SU-DHL-6 (cell line): Measurements from ENCODE around the gene R3HDM2.
"Not testable (repeated sequence)": the region's sequence is repeated elsewhere in the genome, so short reads cannot be mapped to it uniquely, and the experiment has no call there.

Experiments used
- H2AFZ ChIP-seq: fragments of 200-600 bp; sonication (generic); 2 replicates; pipeline ENCODE4 v1.6.1; 2014; ENCODE audit warnings: low read depth, mild to moderate bottlenecking, moderate library complexity, mixed read lengths, antibody characterized with exemption, low read length; ENCODE audit not compliant: severe bottlenecking
- H3F3A ChIP-seq: fragments of 200-600 bp; shearing (Covaris generic); 2 replicates; pipeline ENCODE4 v1.6.0; 2016; ENCODE audit warnings: antibody characterized with exemption, mild to moderate bottlenecking; ENCODE audit not compliant: insufficient read depth
- H3K27ac ChIP-seq: fragments of 200-600 bp; sonication (generic); 2 replicates; pipeline ENCODE4 v1.5.1; 2016; ENCODE audit warnings: low read depth, mild to moderate bottlenecking, low read length, moderate library complexity, mixed read lengths
- H3K27me3 ChIP-seq: fragments of 200-600 bp; sonication (generic), shearing (Covaris generic); 2 replicates; pipeline ENCODE4 v1.6.0; 2014; ENCODE audit warnings: mild to moderate bottlenecking, low read length
- H3K36me3 ChIP-seq: fragments of 200-600 bp; sonication (generic); 2 replicates; pipeline ENCODE4 v1.6.1; 2014; ENCODE audit warnings: mild to moderate bottlenecking, low read length, mixed read lengths
- H3K4me2 ChIP-seq: fragments of 300-600, 200-600 bp; shearing (Covaris generic), sonication (generic); 2 replicates; pipeline ENCODE4 v1.6.0; 2014; ENCODE audit warnings: low read length, low read depth, mild to moderate bottlenecking; ENCODE audit not compliant: poor library complexity, severe bottlenecking
- H3K4me3 ChIP-seq: fragments of 200-600 bp; sonication (generic); 2 replicates; pipeline ENCODE4 v1.5.1; 2014; ENCODE audit warnings: antibody characterized with exemption, low read length, mild to moderate bottlenecking, mixed read lengths; ENCODE audit not compliant: insufficient read depth, poor library complexity, severe bottlenecking
- H3K79me2 ChIP-seq: fragments of 200-600 bp; sonication (generic); 2 replicates; pipeline ENCODE4 v1.6.1; 2014; ENCODE audit warnings: mild to moderate bottlenecking, low read length, moderate library complexity; ENCODE audit not compliant: insufficient read depth
- H3K9ac ChIP-seq: fragments of 200-600 bp; sonication (generic); 2 replicates; pipeline ENCODE4 v1.7.0; 2014; ENCODE audit warnings: mild to moderate bottlenecking, low read length
- H3K9me2 ChIP-seq: fragments of 200-600 bp; sonication (generic); replicated peaks from 2 replicates; pipeline ENCODE4 v1.6.1; 2014; ENCODE audit warnings: low read length; ENCODE audit not compliant: insufficient read depth
- H3K9me3 ChIP-seq: fragments of 200-600 bp; sonication (generic); 2 replicates; pipeline ENCODE4 v1.6.1; 2014; ENCODE audit warnings: low read length, mixed read lengths; ENCODE audit not compliant: insufficient read depth
- H4K20me1 ChIP-seq: fragments of 200-600 bp; sonication (generic); 2 replicates; pipeline ENCODE4 v1.6.1; 2014; ENCODE audit warnings: low read depth, mild to moderate bottlenecking, antibody characterized with exemption, low read length, moderate library complexity, mixed read lengths
- EZH2phosphoT487 ChIP-seq: fragments of 200-600 bp; sonication (generic), shearing (Covaris generic); conservative IDR thresholded peaks from 2 replicates; pipeline ENCODE4 v1.6.1; 2018; ENCODE audit warnings: mild to moderate bottlenecking, antibody characterized with exemption, low read length, moderate library complexity, mixed read lengths
- TF ChIP-seq, protein P1 (sequence below): fragments of 200-600 bp; sonication (generic); IDR thresholded peaks from one replicate; pipeline ENCODE4 v1.5.1; 2017; ENCODE audit warnings: antibody characterized with exemption, mild to moderate bottlenecking, low read length, moderate library complexity; ENCODE audit not compliant: insufficient read depth, poor library complexity, severe bottlenecking

The R3HDM2 gene

DNA sequence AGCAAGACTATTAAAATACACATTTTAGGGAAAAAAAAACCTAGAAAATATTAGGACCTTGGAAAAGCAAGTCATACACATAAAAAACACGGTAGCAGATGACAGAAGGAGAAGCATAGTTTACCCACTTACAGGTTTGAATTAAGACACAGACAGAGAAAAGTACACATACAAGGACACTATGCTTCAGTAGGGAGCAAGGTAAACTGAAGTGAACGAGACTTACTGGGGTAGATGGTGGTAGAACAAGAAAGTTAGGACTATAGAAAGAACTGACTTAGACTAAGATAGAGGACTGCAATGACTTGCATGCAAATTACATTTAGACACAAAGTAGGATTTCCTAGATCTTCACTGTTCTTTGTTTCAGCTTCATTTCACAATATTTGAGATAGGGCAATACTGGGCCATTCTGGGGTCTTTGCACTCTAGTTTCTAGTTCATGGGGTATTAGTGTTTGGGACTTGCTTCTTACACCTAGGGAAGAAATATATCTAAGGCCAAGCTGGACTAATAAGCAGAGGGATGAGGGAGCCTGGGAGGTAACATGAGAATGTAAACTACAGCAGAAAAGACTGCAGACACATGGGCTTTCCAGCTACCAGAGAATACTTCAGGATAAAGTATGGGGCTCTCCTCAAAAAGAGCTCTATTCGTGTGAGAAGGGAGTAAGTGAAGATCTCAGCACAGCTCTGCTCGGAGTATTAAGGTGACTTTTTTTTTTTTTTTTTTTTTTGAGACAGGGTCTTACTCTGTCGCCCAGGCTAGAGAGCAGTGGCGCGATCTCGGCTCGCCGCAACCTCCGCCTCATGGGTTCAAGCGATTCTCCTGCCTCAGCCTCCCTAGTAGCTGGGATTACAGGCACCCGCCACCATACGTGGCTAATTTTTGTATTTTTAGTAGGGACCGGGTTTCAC is 152.1 kb downstream of the R3HDM2 start:
- no peaks in the 10 kb centered on the region for H3K9me3 ChIP-seq
- H2AFZ ChIP-seq, result no peak overlapping the region
- no peak overlapping the region for H3K4me3 ChIP-seq
- no peaks in the 10 kb centered on the region for H3F3A ChIP-seq
- H3K4me2 ChIP-seq, result no peak overlapping the region
- H3K79me2 ChIP-seq, result no peaks in the 10 kb centered on the region
- no peak for TF ChIP-seq EZH2phosphoT487
- TF ChIP-seq, protein P1, sequence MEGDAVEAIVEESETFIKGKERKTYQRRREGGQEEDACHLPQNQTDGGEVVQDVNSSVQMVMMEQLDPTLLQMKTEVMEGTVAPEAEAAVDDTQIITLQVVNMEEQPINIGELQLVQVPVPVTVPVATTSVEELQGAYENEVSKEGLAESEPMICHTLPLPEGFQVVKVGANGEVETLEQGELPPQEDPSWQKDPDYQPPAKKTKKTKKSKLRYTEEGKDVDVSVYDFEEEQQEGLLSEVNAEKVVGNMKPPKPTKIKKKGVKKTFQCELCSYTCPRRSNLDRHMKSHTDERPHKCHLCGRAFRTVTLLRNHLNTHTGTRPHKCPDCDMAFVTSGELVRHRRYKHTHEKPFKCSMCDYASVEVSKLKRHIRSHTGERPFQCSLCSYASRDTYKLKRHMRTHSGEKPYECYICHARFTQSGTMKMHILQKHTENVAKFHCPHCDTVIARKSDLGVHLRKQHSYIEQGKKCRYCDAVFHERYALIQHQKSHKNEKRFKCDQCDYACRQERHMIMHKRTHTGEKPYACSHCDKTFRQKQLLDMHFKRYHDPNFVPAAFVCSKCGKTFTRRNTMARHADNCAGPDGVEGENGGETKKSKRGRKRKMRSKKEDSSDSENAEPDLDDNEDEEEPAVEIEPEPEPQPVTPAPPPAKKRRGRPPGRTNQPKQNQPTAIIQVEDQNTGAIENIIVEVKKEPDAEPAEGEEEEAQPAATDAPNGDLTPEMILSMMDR, result no peak
- H3K9me2 ChIP-seq, result no peaks in the 10 kb centered on the region
- H3K9ac ChIP-seq, result no peak overlapping the region
- H4K20me1 ChIP-seq, result no peaks in the 10 kb centered on the region
- no peak overlapping the region for H3K27ac ChIP-seq
- H3K27me3 ChIP-seq, result no peaks in the 10 kb centered on the region
- 0 out of 2 replicates have a peak, but pooled peaks cover 4% of the 10 kb centered on the region for H3K36me3 ChIP-seq

DNA sequence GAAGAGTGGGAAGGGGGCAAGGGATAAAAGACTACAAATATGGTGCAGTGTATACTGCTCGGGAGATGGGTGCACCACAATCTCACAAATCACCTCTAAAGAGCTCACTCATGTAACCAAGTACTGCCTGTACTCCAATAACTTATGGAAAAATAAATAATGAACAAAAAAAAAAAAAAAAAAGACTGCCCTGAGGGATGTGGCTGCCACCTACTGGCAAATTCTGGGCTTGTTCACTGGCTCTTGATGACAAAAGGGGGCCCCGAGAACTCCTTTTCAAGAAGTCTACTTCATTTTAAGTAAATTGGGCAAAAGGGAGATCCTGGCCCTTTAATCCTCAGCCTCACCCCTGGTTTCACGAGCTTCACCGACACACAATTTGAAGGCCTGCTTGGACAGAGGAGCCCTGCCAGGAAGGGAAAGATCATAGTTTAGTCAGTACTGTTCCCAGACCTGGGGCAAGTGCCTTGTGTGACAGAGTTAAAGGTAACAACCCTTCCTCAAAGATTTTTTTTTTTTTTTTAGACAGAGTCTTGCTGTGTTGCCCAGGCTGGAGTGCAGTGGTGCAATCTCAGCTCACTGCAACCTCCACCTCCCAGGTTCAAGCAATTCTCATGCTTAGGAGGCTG is 153.8 kb downstream of the R3HDM2 start:
- Histone ChIP-seq H2AFZ (no peak overlapping the region), H3K79me2 (no peaks in the 10 kb centered on the region), H3K27ac (no peak overlapping the region), H3K36me3 (peaks cover 8% of the 10 kb centered on the region; the same call in 1 of the 2 replicates), H4K20me1 (no peaks in the 10 kb centered on the region), H3K27me3 (no peaks in the 10 kb centered on the region), H3K4me2 (no peak overlapping the region), H3F3A (no peaks in the 10 kb centered on the region), H3K4me3 (no peak overlapping the region), H3K9me2 (no peaks in the 10 kb centered on the region), H3K9me3 (no peaks in the 10 kb centered on the region), H3K9ac (no peak overlapping the region)
- TF ChIP-seq EZH2phosphoT487, result no peak
- TF ChIP-seq, protein P1, result peak; percentile 57

DNA sequence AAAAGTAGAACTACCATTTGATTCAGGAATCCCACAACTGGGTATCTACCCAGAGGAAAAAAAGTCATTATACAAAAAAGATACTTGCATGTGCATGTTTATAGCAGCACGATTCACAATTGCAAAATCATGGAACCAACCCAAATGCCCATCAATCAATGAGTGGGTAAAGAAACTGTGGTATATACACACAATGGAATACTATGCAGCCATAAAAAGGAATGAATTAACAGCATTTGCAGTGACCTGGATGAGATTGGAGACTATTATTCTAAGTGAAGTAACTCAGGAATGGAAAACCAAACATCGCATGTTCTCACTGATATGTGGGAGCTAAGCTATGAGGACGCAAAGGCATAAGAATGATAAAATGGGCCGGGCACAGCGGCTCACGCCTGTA is 154.6 kb downstream of the R3HDM2 start:
- H3K9me2 ChIP-seq, H3F3A ChIP-seq, H3K9ac ChIP-seq, H3K4me2 ChIP-seq, H3K79me2 ChIP-seq, H3K9me3 ChIP-seq, H4K20me1 ChIP-seq, H3K36me3 ChIP-seq, H3K4me3 ChIP-seq, H3K27ac ChIP-seq, H3K27me3 ChIP-seq, H2AFZ ChIP-seq: not testable (repeated sequence)

DNA sequence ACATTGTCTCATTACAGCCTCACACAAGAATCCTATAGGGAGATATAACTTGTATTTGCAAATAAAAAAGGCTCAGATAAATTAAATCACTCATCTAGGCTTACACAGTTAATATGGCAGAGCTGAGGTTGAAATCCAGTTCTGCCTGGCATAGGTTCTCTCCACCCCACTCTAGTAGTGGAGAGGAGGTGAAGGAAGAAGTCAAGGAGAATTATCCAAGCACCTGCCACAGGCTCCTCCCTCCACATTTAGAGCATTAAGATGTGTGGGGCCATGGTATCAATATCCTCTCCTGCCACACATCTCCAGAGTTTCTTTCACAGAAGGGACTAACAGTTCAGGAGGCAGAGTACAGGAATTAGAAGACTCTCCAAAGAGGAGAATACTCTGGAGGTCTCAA is 157.3 kb downstream of the R3HDM2 start:
- H2AFZ ChIP-seq, result no peak overlapping the region
- H3K4me2 ChIP-seq, result no peak overlapping the region
- TF ChIP-seq, protein P1, result no peak
- no peak for TF ChIP-seq EZH2phosphoT487
- no peak overlapping the region for H3K27ac ChIP-seq
- H3K36me3 ChIP-seq, result peaks cover 10% of the 10 kb centered on the region; the same call in 1 of the 2 replicates
- no peaks in the 10 kb centered on the region for H3K9me3 ChIP-seq
- H3F3A ChIP-seq, result no peaks in the 10 kb centered on the region
- H3K27me3 ChIP-seq, result no peaks in the 10 kb centered on the region
- no peak overlapping the region for H3K9ac ChIP-seq
- H3K4me3 ChIP-seq, result no peak overlapping the region
- no peaks in the 10 kb centered on the region for H3K79me2 ChIP-seq
- H4K20me1 ChIP-seq, result no peaks in the 10 kb centered on the region
- H3K9me2 ChIP-seq, result no peaks in the 10 kb centered on the region
